WERI-Rb-1 (cell line): ENCODE results near the gene NCOA7.
A peak's percentile ranks its signal among the peaks of the same experiment; 100 is the strongest.

Experiments
- DNase-seq: peaks from one replicate; pipeline ENCODE4 v3.0.0-alpha.2; 2020
- H3K27ac ChIP-seq: fragments of 250-450 bp; sonication (Bioruptor Pico); 2 replicates; pipeline ENCODE4 v1.5.1; 2020; ENCODE audit warnings: mild to moderate bottlenecking, moderate library complexity
- H3K27me3 ChIP-seq: fragments of 250-450 bp; sonication (Bioruptor Pico); 2 replicates; pipeline ENCODE4 v1.5.1; 2021; ENCODE audit warnings: mild to moderate bottlenecking, low read depth, moderate library complexity; ENCODE audit not compliant: insufficient read depth, severe bottlenecking
- H3K36me3 ChIP-seq: fragments of 250-450 bp; sonication (Bioruptor Pico); 2 replicates; pipeline ENCODE4 v1.5.1; 2020; ENCODE audit warnings: mild to moderate bottlenecking, moderate library complexity
- H3K4me3 ChIP-seq: 2 replicates; pipeline ENCODE4 v1.5.1; 2011; ENCODE audit warnings: low read depth, mild to moderate bottlenecking, control low read depth, low read length
- H3K9me3 ChIP-seq: fragments of 250-450 bp; sonication (Bioruptor Pico); 2 replicates; pipeline ENCODE4 v1.5.1; 2021; ENCODE audit warnings: mild to moderate bottlenecking, moderate library complexity; ENCODE audit not compliant: severe bottlenecking
- CTCF ChIP-seq: IDR thresholded peaks from 2 replicates; pipeline ENCODE4 v1.5.1; 2011; ENCODE audit warnings: low read depth, mild to moderate bottlenecking, control low read depth, inconsistent platforms, low read length

Gene NCOA7

GRCh38 chr6:125951323-125951722 is 160.6 kb downstream of the NCOA7 start:
- no peak for DNase-seq

GRCh38 chr6:125952764-125953501 is 162.2 kb downstream of the NCOA7 start:
- peak; percentile 57 for TF ChIP-seq CTCF
- no peaks in the 10 kb centered on the region for H3K27me3 ChIP-seq
- H3K36me3 ChIP-seq, result no peaks in the 10 kb centered on the region
- peak; percentile 40 for DNase-seq
- no peaks in the 10 kb centered on the region for H3K9me3 ChIP-seq
- H3K27ac ChIP-seq, result no peak overlapping the region
- no peak overlapping the region for H3K4me3 ChIP-seq

More at GRCh38 chr6:125951323-125951722, 160.6 kb downstream of the NCOA7 start:
- no peaks in the 10 kb centered on the region for H3K36me3 ChIP-seq
- no peaks in the 10 kb centered on the region for H3K9me3 ChIP-seq
- no peak overlapping the region for H3K27ac ChIP-seq
- TF ChIP-seq CTCF, result no peak
- H3K4me3 ChIP-seq, result no peak overlapping the region
- H3K27me3 ChIP-seq, result no peaks in the 10 kb centered on the region

GRCh38 chr6:125953502-125953875 is 162.7 kb downstream of the NCOA7 start:
- TF ChIP-seq CTCF, result peak; percentile 73
- H3K36me3 ChIP-seq, result no peaks in the 10 kb centered on the region
- no peaks in the 10 kb centered on the region for H3K27me3 ChIP-seq
- peak; percentile 55 for DNase-seq
- H3K27ac ChIP-seq, result no peak overlapping the region
- no peaks in the 10 kb centered on the region for H3K9me3 ChIP-seq
- no peak overlapping the region for H3K4me3 ChIP-seq

- no peak for DNase-seq
- Histone ChIP-seq H3K27me3 (no peaks in the 10 kb centered on the region), H3K36me3 (no peaks in the 10 kb centered on the region), H3K27ac (no peak overlapping the region), H3K9me3 (no peaks in the 10 kb centered on the region), H3K4me3 (no peak overlapping the region)
- TF ChIP-seq CTCF, result no peak
Observed at GRCh38 chr6:125954735-125955339, 164.1 kb downstream of the NCOA7 start.

- peak overlapping the region; percentile 71 for H3K27ac ChIP-seq
- TF ChIP-seq CTCF, result no peak
- DNase-seq, result no peak
- H3K9me3 ChIP-seq, result no peaks in the 10 kb centered on the region
- H3K27me3 ChIP-seq, result no peaks in the 10 kb centered on the region
- no peaks in the 10 kb centered on the region for H3K36me3 ChIP-seq
- peak overlapping the region; percentile 92 for H3K4me3 ChIP-seq
Observed at GRCh38 chr6:125955973-125956372, 165.2 kb downstream of the NCOA7 start.
